OCI-LY7 (cell line): ENCODE data around the gene NPLOC4. TPM values are rescaled to one million over a fixed set of nuclear protein-coding genes. Genes with fewer than 3 reads are reported as not detected.

Experiments used
- BruUV-seq: library from RNA; stranded (reverse); fragments of 400-500 nt; replicated peaks from 2 replicates; lab custom pipeline; 2021; lab: Mats Ljungman, UMichigan
- CTCF ChIA-PET: fragments of 300-600 bp; sonication (Branson Sonifier 250); formaldehyde crosslinking; loops from one replicate; lab custom pipeline; 2022; ENCODE audit warnings: antibody characterized with exemption; ENCODE audit not compliant: unreplicated experiment; lab: Charles Lee
- POLR2A ChIA-PET: fragments of 300-600 bp; sonication (Branson Sonifier 250); formaldehyde crosslinking; loops from one replicate; lab custom pipeline; 2022; ENCODE audit warnings: antibody characterized with exemption; lab: Charles Lee
- DNase-seq: peaks from one replicate; pipeline ENCODE4 v3.0.0-alpha.2; 2015; ENCODE audit warnings: low spot score
- H2AFZ ChIP-seq: fragments of 200-600 bp; sonication (generic), shearing (Covaris generic); 2 replicates; pipeline ENCODE4 v1.6.1; 2014; ENCODE audit warnings: mild to moderate bottlenecking, antibody characterized with exemption, low read length, moderate library complexity
- H3K27ac ChIP-seq: fragments of 200-600 bp; sonication (generic); 2 replicates; pipeline ENCODE4 v1.5.1; 2014; ENCODE audit warnings: mixed run types, low read depth, mild to moderate bottlenecking, moderate library complexity, low read length, inconsistent platforms; ENCODE audit not compliant: poor library complexity, severe bottlenecking
- H3K36me3 ChIP-seq: fragments of 200-600 bp; sonication (generic); 2 replicates; pipeline ENCODE4 v1.6.1; 2014; ENCODE audit warnings: mild to moderate bottlenecking, antibody characterized with exemption, low read length, moderate library complexity, mixed read lengths; ENCODE audit not compliant: insufficient read depth
- H3K4me1 ChIP-seq: fragments of 200-600 bp; sonication (generic); 2 replicates; pipeline ENCODE4 v1.5.1; 2014; ENCODE audit warnings: mild to moderate bottlenecking, low read length; ENCODE audit not compliant: insufficient read depth, poor library complexity, severe bottlenecking
- H3K4me2 ChIP-seq: fragments of 200-600 bp; sonication (generic); 2 replicates; pipeline ENCODE4 v1.6.1; 2014; ENCODE audit warnings: mild to moderate bottlenecking, low read length
- H3K4me3 ChIP-seq: fragments of 200-600 bp; sonication (generic); 2 replicates; pipeline ENCODE4 v1.5.1; 2014; ENCODE audit warnings: mild to moderate bottlenecking, low read depth, low read length; ENCODE audit not compliant: poor library complexity, severe bottlenecking
- H3K79me2 ChIP-seq: fragments of 200-600 bp; sonication (generic); 2 replicates; pipeline ENCODE4 v1.6.1; 2016; ENCODE audit warnings: low read depth, mild to moderate bottlenecking, low read length, moderate library complexity, mixed read lengths; ENCODE audit not compliant: insufficient read depth
- H3K9me2 ChIP-seq: fragments of 200-600 bp; sonication (generic); 2 replicates; pipeline ENCODE4 v1.6.1; 2016; ENCODE audit warnings: mild to moderate bottlenecking, low read length, mixed read lengths; ENCODE audit not compliant: insufficient read depth
- H3K9me3 ChIP-seq: fragments of 200-600 bp; sonication (generic); 2 replicates; pipeline ENCODE4 v1.6.1; 2014; ENCODE audit warnings: mild to moderate bottlenecking, mixed run types, low read length, mixed read lengths
- H4K20me1 ChIP-seq: fragments of 200-600 bp; sonication (generic); 2 replicates; pipeline ENCODE4 v1.6.1; 2014; ENCODE audit warnings: mild to moderate bottlenecking, antibody characterized with exemption, low read length, moderate library complexity, mixed read lengths; ENCODE audit not compliant: insufficient read depth
- EZH2phosphoT487 ChIP-seq: fragments of 200-600 bp; sonication (generic); IDR thresholded peaks from 2 replicates; pipeline ENCODE4 v1.6.1; 2018; ENCODE audit warnings: low read depth, borderline replicate concordance, mild to moderate bottlenecking, mixed run types, antibody characterized with exemption, low read length, moderate library complexity, mixed read lengths
- intact Hi-C: fragments of 100-400 bp; cut with micrococcal nuclease; formaldehyde crosslinking; loops from one replicate; pipeline ENCODE4 v1.10.0; 2022; ENCODE audit not compliant: unreplicated experiment
- total RNA-seq, 2 experiments: library from RNA; depleted of rRNA in 1 of 2; stranded (reverse); fragments of >200 nt in 1 of 2; shearing (Covaris generic) in 1 of 2; gene quantifications; 2 replicates each; pipeline ENCODE4 v1.2.3, GENCODE V29; 2014 to 2022
- TF ChIP-seq, protein P1 (sequence below): fragments of 200-600 bp; sonication (generic); conservative IDR thresholded peaks from 2 replicates; pipeline ENCODE4 v1.5.1; 2014; ENCODE audit warnings: mild to moderate bottlenecking, antibody characterized with exemption, low read length, moderate library complexity, mixed read lengths

The NPLOC4 gene
- total RNA-seq, 2 experiments from 2014 or later, result 69.6 to 118 TPM

DNA sequence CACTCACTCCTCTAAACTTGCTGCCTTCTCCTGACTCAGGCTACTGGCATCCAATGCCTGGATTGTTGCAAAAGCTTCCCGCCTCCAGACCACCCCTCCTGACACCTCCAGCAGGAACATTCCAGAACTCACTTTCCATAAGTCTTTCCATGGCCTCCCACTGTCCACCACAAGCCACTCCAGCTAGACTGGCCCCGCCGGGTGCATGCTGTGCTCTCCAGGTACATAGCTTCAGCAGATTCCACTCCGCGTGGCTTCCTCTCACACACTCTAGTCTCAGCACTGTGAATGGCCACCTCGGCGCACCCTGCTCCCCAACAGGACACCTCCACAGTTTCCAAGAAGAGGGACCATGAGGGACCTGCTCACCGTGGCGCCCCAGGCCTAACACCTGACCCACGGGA, 58.9 kb downstream of the NPLOC4 start:
- peaks cover 74% of the 10 kb centered on the region for H3K36me3 ChIP-seq
- no peaks in the 10 kb centered on the region for H4K20me1 ChIP-seq
- intact Hi-C loops, result no loop called here

DNA sequence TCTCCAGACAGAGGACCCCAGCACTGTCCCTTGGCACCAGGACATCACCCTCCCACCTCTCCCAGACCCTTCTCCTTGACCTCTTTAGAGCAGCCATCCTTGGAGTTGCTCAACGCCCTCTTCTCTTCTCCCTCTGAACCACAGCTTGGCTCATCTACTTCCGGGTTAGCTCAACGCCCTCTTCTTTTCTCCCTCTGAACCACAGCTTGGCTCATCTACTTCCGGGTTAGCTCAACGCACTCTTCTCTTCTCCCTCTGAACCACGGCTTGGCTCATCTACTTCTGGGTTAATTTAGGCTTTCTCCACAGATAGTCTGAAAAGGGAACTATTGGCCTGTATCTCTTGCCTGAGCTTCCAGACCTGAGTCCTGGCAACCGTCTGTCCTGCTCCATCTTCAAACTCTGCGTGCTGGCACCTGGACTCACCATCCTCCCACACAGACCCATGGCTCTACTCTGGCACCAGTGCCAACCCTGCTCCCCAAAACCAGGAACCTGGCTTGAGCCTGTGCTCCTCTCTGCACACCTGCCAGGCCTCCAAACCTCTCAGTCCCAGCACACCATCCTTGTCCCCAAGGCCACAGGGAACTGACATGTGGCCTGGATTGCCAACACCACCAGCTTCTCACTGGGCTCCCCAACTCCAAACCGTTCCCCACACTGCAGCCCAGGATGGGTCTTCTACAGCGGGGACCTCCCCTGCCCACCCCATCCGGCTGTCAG, 59.5 kb downstream of the NPLOC4 start:
- ChIA-PET CTCF (no interaction called here), POLR2A (no interaction called here)
- Histone ChIP-seq H2AFZ (no peak overlapping the region), H4K20me1 (no peaks in the 10 kb centered on the region), H3K27ac (no peak overlapping the region), H3K79me2 (no peaks in the 10 kb centered on the region), H3K4me1 (no peaks in the 10 kb centered on the region), H3K36me3 (peaks cover 72% of the 10 kb centered on the region), H3K4me3 (no peak overlapping the region), H3K4me2 (no peak overlapping the region), H3K9me3 (no peaks in the 10 kb centered on the region), H3K9me2 (no peaks in the 10 kb centered on the region)
- no peak for TF ChIP-seq EZH2phosphoT487
- TF ChIP-seq, protein P1, sequence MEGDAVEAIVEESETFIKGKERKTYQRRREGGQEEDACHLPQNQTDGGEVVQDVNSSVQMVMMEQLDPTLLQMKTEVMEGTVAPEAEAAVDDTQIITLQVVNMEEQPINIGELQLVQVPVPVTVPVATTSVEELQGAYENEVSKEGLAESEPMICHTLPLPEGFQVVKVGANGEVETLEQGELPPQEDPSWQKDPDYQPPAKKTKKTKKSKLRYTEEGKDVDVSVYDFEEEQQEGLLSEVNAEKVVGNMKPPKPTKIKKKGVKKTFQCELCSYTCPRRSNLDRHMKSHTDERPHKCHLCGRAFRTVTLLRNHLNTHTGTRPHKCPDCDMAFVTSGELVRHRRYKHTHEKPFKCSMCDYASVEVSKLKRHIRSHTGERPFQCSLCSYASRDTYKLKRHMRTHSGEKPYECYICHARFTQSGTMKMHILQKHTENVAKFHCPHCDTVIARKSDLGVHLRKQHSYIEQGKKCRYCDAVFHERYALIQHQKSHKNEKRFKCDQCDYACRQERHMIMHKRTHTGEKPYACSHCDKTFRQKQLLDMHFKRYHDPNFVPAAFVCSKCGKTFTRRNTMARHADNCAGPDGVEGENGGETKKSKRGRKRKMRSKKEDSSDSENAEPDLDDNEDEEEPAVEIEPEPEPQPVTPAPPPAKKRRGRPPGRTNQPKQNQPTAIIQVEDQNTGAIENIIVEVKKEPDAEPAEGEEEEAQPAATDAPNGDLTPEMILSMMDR, result no peak
- intact Hi-C loops, result no loop called here
- BruUV-seq, result no TSS peak
- DNase-seq, result peak; percentile 19

More for the DNA sequence above, 58.9 kb downstream of the NPLOC4 start:
- Histone ChIP-seq H3K27ac (no peak overlapping the region), H2AFZ (no peak overlapping the region), H3K9me2 (no peaks in the 10 kb centered on the region), H3K4me1 (no peaks in the 10 kb centered on the region), H3K9me3 (no peaks in the 10 kb centered on the region), H3K4me2 (no peak overlapping the region), H3K4me3 (no peak overlapping the region), H3K79me2 (no peaks in the 10 kb centered on the region)
- POLR2A ChIA-PET, result no interaction called here
- BruUV-seq, result no TSS peak
- CTCF ChIA-PET, result no interaction called here
- DNase-seq, result no peak
- no peak for TF ChIP-seq EZH2phosphoT487
- TF ChIP-seq, protein P1, result no peak

DNA sequence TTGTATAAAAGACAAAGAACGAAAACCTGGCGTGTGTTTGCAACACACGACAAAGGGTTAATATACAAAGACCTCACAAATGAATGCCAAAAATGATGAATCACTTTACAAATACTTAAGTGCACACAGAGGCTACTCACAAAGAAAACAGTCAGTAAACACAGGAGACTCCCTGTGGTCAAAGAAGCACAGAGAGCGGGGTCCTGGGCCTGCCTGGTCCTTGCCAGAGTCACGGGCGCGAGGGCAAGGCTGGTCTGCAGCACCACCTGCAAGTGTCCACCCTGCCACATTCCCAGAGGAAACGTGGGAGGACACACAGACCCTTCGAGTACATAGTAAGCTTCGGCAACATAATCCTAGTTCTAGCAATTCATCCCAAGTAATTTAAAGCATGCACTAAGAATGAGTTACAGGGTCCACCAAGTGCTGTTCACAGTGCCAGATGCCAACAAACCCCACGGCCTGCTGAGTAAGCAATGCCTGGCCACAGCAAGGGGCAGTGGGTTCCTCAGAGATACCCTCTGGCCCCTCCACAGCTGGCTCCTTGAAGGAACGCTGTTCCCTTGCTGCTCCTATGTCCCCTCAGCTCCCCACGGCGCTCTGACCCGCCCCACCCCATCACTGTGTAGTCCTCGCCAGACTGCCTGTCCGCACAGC, 60.2 kb downstream of the NPLOC4 start:
- CTCF ChIA-PET, result no interaction called here

More for the DNA sequence above, 60.2 kb downstream of the NPLOC4 start:
- no peaks in the 10 kb centered on the region for H3K9me2 ChIP-seq
- H3K36me3 ChIP-seq, result peaks cover 69% of the 10 kb centered on the region
- POLR2A ChIA-PET, result no interaction called here
- no peak overlapping the region for H3K4me3 ChIP-seq
- intact Hi-C loops, result no loop called here
- no peak overlapping the region for H3K27ac ChIP-seq
- no peak for TF ChIP-seq EZH2phosphoT487
- TF ChIP-seq, protein P1, result no peak
- H3K4me1 ChIP-seq, result no peaks in the 10 kb centered on the region
- H4K20me1 ChIP-seq, result no peaks in the 10 kb centered on the region
- no peak overlapping the region for H2AFZ ChIP-seq
- no peak for DNase-seq
- H3K9me3 ChIP-seq, result no peaks in the 10 kb centered on the region
- no TSS peak for BruUV-seq
- no peaks in the 10 kb centered on the region for H3K79me2 ChIP-seq
- no peak overlapping the region for H3K4me2 ChIP-seq
